GM06990 (cell line): Measurements from ENCODE around the gene METAP1.

Experiments used
- DNase-seq: peaks from one replicate; pipeline ENCODE4 v3.0.0-alpha.2; 2011; ENCODE audit not compliant: insufficient read length; ENCODE audit errors: extremely low read depth
- H3K27me3 ChIP-seq: replicated peaks from 2 replicates; pipeline ENCODE4 v1.6.0; 2011; ENCODE audit warnings: low read length; ENCODE audit not compliant: control insufficient read depth, insufficient read depth
- H3K36me3 ChIP-seq: 2 replicates; pipeline ENCODE4 v1.5.1; 2011; ENCODE audit warnings: low read length; ENCODE audit not compliant: control insufficient read depth, insufficient read depth
- H3K4me3 ChIP-seq: replicated peaks from 2 replicates; pipeline ENCODE4 v1.5.1; 2011; ENCODE audit warnings: low read depth, mild to moderate bottlenecking, control low read depth, low read length
- TF ChIP-seq, protein P1 (sequence below): IDR thresholded peaks from 2 replicates; pipeline ENCODE4 v1.5.1; 2011; ENCODE audit warnings: low read length, control low read depth, mild to moderate bottlenecking, inconsistent platforms; ENCODE audit not compliant: insufficient read depth, poor library complexity, severe bottlenecking

Gene METAP1

DNA sequence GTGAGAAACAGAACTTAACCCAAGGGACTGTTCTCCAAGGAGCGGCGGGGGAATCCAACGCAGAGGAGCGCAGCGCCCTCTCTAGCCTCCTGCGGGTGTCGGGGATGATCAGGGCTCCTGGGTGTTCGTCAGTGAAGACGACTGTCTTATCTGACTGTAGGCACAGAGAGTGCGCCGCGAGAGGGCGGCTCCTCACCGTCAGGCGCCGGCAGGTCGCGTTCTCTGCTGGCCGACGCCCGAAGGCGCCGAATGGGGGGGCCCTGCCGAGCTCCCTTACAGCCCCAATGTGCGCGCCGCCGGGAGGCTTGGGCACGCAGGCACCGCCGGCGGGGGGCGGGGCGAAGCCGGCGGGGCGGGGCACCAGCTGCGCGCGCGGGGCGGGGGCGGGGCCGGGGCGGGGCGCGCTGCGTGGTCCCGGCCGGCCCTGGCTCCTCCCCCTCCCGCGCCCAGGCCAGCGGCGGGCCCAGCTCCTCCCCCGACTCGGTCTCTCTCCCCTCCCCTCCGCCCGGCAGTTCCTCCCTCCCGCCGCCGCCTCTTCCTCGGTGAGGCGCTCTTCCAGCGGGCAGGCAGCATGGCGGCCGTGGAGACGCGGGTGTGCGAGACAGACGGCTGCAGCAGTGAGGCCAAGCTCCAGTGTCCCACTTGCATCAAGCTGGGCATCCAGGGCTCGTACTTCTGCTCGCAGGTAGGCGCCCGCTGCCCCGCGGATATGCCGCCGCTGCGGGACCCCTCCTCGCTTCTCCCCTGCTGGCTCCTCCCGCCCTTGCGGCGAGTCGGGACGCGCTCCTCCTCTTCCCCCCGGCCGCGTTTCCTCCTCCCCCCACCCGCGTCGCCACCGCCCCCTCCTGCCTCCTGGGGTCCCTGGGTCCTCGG is at the start of gene METAP1:
Gene METAP1 (plus strand): TSS at position 539 of the 873 bp plus-strand sequence. CDS start 33 bp downstream, at position 572.
- TF ChIP-seq, protein P1, sequence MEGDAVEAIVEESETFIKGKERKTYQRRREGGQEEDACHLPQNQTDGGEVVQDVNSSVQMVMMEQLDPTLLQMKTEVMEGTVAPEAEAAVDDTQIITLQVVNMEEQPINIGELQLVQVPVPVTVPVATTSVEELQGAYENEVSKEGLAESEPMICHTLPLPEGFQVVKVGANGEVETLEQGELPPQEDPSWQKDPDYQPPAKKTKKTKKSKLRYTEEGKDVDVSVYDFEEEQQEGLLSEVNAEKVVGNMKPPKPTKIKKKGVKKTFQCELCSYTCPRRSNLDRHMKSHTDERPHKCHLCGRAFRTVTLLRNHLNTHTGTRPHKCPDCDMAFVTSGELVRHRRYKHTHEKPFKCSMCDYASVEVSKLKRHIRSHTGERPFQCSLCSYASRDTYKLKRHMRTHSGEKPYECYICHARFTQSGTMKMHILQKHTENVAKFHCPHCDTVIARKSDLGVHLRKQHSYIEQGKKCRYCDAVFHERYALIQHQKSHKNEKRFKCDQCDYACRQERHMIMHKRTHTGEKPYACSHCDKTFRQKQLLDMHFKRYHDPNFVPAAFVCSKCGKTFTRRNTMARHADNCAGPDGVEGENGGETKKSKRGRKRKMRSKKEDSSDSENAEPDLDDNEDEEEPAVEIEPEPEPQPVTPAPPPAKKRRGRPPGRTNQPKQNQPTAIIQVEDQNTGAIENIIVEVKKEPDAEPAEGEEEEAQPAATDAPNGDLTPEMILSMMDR, result peak; percentile 88
- H3K27me3 ChIP-seq, result no peaks in the 10 kb centered on the region
- H3K4me3 ChIP-seq, result peak within 1 kb of the TSS; percentile 95
- DNase-seq, result peak; percentile 96
- H3K36me3 ChIP-seq, result no peaks in the 10 kb centered on the region

DNA sequence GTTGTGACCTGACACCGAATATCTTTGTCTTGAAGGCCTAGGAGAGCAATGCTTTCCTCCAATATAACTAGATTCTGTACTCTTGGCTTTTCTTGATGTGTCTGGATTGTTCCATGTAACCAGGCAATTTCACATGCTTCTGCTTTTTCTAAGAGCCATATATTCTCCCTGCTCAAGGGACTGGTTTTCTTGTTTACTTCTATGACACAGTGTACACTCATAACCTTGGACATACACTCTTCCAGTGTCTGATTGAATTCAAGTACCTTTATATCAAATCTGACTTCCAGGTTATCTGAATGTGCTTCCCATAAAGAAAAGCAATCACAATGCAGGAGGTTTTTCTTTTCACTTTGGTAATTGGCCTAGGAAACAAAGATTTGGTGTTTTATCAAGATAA is 49.2 kb upstream of the METAP1 start:
- TF ChIP-seq, protein P1, result no peak
- Histone ChIP-seq H3K36me3 (no peaks in the 10 kb centered on the region), H3K27me3 (no peaks in the 10 kb centered on the region), H3K4me3 (no peak overlapping the region)
- no peak for DNase-seq

DNA sequence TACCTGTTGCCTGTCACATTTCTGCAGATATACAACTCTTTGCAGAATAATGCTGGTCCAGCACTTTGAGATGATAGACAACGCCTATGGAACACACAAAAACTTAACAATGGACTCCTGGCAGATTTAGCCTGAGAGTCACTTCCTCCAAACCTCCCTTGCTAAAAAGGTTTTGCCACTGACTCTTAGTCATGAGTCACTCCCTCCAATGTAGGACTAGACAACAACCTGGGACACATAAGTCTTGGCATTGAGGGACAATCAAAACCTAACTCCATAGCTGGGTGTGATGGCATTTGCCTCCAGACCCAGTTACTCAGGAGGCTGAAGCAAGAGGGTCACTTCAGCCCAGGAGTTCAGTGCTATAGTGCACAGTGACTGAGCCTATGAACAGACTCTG is 44.6 kb upstream of the METAP1 start:
- DNase-seq, result no peak
- TF ChIP-seq, protein P1, result no peak
- no peak overlapping the region for H3K4me3 ChIP-seq

DNA sequence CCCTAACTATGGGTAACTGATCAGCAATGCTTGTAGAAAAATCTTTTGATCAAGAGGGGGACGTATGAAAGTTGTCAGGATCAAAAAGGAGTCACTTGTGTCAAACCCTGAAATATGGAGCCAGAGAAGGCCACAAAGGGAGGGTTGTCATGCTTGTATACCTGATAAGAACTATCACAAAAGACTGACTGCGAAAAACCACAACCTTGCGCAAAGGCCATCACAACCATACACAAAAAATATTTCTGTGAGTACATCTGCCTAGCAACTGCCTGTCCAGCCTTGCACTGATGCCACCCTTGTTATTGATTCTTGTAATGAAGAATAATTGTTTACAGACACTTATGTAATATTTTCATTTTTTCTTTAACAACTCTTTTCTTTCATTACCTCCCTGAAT is 43.8 kb upstream of the METAP1 start:
- no peaks in the 10 kb centered on the region for H3K27me3 ChIP-seq
- H3K36me3 ChIP-seq, result no peaks in the 10 kb centered on the region
- no peak for DNase-seq
- H3K4me3 ChIP-seq, result no peak overlapping the region
- TF ChIP-seq, protein P1, result no peak

More for the DNA sequence above, 44.6 kb upstream of the METAP1 start:
- no peaks in the 10 kb centered on the region for H3K36me3 ChIP-seq
- no peaks in the 10 kb centered on the region for H3K27me3 ChIP-seq

DNA sequence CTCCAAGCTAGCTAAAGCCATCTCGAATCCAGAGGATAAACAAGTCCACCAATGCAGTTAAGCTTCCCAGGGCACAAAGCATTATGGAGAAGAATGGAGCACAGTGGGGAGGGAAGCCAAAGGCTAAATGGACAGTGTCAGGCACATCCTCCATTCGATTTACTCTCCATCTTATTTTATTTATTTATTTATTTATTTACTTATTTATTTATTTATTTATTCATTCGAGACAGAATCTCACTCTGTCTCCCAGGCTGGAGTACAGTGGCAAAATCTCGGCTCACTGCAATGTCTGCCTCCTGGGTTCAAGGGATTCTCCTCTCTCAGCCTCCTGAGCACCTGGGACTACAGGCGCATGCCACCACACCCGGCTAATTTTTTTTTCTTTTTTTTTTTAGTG is 40.3 kb upstream of the METAP1 start:
- no peak overlapping the region for H3K4me3 ChIP-seq
- no peaks in the 10 kb centered on the region for H3K36me3 ChIP-seq
- H3K27me3 ChIP-seq, result no peaks in the 10 kb centered on the region
- TF ChIP-seq, protein P1, result no peak
- no peak for DNase-seq
